ENCODE data around the gene DMGDH.

Gene DMGDH

DNA sequence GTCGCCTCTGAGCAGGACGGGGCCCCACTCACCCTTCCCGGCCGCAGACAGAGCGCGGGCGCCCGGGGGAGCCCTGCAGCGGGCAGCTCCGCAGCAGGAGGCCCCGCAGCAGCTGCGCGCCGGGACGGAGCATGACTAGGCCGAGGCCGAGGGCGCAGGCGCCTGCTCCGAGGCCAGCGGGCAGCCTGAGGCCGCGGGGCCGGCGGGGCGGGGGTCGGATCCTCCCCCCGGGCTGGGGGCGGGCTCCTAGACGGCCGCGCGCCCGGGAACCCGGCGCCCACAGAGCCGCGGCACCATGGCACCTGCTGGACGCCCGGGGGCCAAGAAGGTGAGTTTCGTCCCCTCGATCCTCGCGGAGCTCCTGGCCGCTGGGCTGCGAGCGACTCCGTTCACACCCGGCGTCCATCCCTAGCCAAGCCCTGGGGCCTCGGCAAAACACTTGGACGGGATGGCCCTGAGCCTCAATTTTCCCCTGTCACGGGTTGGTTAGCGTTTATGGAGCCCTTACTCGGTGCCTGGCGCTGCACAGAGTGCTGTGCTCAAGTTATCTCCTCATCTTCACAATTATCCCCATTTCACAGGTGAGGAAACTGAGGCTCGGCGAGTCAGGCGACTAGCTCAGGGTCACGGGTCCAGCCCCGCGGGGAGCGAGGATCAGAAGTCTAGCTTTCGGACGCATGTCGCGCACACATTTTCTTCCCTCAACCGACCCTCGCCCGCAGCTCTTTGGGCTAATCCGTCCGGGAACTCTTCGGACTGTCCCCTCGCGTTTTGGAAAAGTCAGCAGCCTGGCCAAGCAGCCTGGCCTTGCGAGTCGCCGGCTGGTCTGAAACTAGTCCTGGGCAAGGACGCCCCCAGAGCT, at the start of gene DMGDH, which contains the start of gene BHMT2:
TSS of gene DMGDH (minus strand) at position 187 of the 862 bp plus-strand sequence. CDS start at position 133, 54 bp downstream.
TSS of gene BHMT2 (plus strand) at position 280 of the 862 bp plus-strand sequence. CDS start at position 296, 16 bp downstream.
- no peak for DNase-seq

- DNase-seq, result no peak
Measured at GRCh38 chr5:79112703-79113058, 43.2 kb upstream of the DMGDH start.

GRCh38 chr5:79111960-79112702, 42.7 kb upstream of the DMGDH start:
- no peak for DNase-seq

DNA sequence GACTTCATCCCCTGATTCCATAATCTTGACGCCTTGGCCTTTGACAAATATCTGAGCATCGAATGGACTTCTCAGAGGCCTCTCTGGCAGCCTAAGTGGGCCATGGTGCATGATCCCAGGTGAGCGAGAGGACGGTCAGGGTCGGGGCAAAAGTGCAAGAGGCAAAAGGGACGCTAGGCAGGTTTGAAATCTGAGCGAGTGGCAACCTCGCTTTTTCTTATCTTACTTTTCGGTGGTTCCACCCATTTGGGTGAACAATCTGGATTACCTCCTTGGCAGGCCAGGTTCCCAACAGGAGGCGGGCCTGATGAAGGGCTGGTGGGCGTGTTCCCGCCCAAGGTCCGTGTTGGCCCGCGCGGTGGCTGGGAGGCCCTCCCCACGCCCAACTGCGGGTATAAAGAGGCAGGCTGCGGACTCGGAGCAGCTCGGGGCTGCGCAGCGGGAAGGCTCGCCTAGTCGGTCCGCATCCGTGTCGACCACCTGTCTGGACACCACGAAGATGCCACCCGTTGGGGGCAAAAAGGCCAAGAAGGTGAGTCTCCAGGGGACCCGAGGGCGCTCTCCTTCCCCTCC, 42.0 kb upstream of the DMGDH start, which contains the start of gene BHMT:
TSS of gene BHMT (plus strand) at position 423 of the 573 bp plus-strand sequence. CDS start at position 500, 77 bp downstream.
- no peak for DNase-seq

GRCh38 chr5:79109527-79110492, 40.3 kb upstream of the DMGDH start:
- DNase-seq, result no peak

- no peak for DNase-seq
Measured at GRCh38 chr5:79108792-79109191, 39.3 kb upstream of the DMGDH start.

- DNase-seq, result no peak
Measured at GRCh38 chr5:79108086-79108485, 38.6 kb upstream of the DMGDH start.

GRCh38 chr5:79107020-79107796, 37.7 kb upstream of the DMGDH start:
- DNase-seq, result no peak

GRCh38 chr5:79105868-79106267, 36.4 kb upstream of the DMGDH start:
- DNase-seq, result no peak

GRCh38 chr5:79093762-79094161, 24.3 kb upstream of the DMGDH start:
- DNase-seq, result no peak

DNA sequence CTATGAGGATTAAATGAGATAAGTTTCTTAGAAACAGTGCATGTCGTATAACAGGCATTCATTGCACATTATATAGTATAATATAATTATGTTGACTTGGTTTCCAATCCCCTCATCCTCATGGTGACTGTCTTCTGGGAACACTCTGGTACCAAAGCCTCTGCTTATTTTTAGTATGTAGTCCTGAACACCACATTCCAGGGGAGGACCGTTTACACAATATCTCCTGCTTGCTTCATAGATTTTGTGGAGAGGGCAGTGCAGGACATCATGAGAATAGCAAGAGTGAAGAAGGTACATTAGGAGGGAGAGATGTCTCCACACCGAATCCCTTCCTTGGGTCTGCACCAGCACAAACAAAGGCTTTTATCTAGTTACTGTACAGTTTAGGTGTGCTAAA, 21.6 kb upstream of the DMGDH start:
- no peak for DNase-seq

GRCh38 chr5:79088507-79088906, 19.0 kb upstream of the DMGDH start:
- DNase-seq, result no peak

GRCh38 chr5:79086116-79086515, 16.6 kb upstream of the DMGDH start:
- DNase-seq, result no peak

DNA sequence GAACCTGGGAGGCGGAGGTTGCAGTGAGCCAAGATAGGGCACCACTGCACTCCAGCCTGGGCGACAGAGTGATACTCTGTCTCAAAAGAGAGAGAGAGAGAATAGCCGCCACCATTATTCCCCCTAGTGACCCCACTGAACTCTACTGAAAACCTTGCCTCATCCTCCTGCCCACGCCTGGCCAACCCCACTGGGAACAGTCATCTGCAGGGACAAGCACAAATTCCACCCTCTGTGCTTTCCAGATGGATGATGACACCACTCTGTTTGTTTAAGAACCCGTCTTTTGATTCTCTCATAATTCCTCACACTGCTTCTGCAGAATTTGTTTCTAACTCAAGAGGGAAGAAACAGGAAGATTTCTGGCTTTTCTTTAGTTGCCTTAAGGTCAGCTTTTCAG, 12.3 kb upstream of the DMGDH start:
- no peak for DNase-seq

GRCh38 chr5:79080804-79081203, 11.3 kb upstream of the DMGDH start:
- no peak for DNase-seq

DNA sequence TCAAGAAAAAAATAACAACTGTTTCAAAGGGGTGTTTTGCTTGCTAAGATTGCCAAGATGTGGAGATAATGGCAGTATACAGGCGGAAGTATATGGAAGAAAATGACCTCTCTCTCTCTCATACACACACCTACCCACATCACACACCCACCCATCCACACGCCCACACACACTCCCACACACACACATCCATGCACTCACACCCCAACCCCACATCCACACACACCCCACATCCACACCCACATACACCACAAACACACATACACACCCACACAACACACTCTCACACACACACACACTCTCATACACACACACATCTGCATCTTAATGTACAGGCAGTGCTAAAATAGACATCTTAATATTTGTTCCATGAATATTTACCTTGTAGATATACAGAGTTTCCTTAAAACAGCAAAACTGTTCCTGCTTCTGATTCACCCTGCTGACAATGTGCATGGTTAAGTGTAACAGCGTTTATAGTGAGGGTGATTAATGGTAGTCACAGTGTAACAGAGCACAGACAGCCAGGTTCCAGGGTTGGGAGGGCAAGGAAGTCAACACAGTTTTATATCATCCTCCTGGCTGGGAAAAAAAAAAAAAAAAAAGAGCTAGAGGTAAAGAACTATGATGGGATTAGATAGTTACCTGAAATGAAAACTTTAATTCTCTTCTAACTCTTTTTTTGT, 8.3 kb upstream of the DMGDH start:
- no peak for DNase-seq

- no peak for DNase-seq
Measured at GRCh38 chr5:79076819-79077218, 7.3 kb upstream of the DMGDH start.

DNA sequence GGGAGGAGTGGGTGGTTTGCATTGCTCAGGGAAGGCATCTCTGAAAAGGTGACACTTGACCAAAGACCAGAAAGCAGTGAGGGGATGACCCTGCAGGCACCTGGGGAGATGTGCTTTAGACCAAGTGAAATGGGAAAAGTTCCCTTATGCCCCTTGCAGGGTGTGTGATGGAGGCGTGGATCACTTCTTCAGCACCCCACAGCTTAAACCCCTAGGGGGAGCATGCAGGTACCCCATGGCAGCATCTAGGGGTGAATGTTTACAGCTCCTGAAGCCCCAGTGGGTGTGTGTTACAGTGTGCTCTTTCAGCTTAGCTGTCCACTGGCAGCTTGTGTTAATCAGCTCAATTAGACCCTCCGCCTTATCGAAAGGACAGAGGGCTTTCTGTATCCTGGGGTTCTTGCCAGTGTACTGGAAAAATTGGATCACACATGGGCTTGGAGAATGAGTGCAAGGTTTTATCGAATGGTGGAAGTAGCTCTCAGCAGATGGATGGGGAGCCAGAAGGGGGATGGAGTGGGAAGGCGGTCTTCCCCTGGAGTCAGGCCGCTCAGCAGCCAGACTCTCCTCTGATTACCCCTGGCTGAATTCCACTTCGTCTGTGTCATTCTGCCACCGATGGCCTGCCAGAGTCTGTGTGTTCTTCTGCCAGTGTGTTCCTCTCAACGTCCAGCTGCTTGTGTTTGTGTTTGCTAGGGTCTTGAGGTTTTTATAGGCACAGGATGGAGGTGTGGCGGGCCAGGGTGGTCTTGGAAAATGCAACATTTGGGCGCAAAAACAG, 6.4 kb upstream of the DMGDH start:
- DNase-seq, result no peak

GRCh38 chr5:79074641-79075040, 5.2 kb upstream of the DMGDH start:
- DNase-seq, result no peak

GRCh38 chr5:79070350-79070667, 835 bp upstream of the DMGDH start:
- no peak for DNase-seq

Measured in DMS79 treated with DMSO at 0.1 percent for 48 hours (cell line).